H1 (cell line): ENCODE results near the gene MYO7B. TPM values are rescaled to one million over a fixed set of nuclear protein-coding genes. Genes with fewer than 3 reads are reported as not detected.
A peak's percentile ranks its signal among the peaks of the same experiment; 100 is the strongest.

ENCODE experiments used
- CTCF ChIA-PET: fragments of 300-600 bp; sonication (Branson Sonifier 250); formaldehyde crosslinking; loops from one replicate; lab custom pipeline; 2021; ENCODE audit not compliant: partially characterized antibody; lab: Charles Lee
- POLR2A ChIA-PET: fragments of 300-600 bp; sonication (Branson Sonifier 250); formaldehyde crosslinking; loops from one replicate; lab custom pipeline; 2021; ENCODE audit warnings: inconsistent platforms; ENCODE audit not compliant: partially characterized antibody; lab: Charles Lee
- DNase-seq, 2 experiments: peaks; one replicate each; pipeline versions ENCODE4 v3.0.0 to v3.0.0-alpha.2; 2010 to 2022; ENCODE audit warnings: low spot score in 2 of 2, low read depth in 1 of 2, mixed read lengths in 1 of 2
- FAIRE-seq: peaks from 2 replicates; lab custom pipeline; 2011; peaks lifted over from hg19 to GRCh38; lab: Jason Lieb, UNC
- H2AFZ ChIP-seq: 2 replicates; pipeline ENCODE4 v1.8.1; 2012; ENCODE audit warnings: low read length, inconsistent platforms
- H2AK5ac ChIP-seq: 2 replicates; pipeline ENCODE4 v1.6.1; 2013; ENCODE audit warnings: low read depth, low read length
- H2BK120ac ChIP-seq: replicated peaks from 2 replicates; pipeline ENCODE3; 2013; ENCODE audit warnings: low read depth, low read length, inconsistent platforms
- H2BK12ac ChIP-seq: 2 replicates; pipeline ENCODE4 v1.6.1; 2013; ENCODE audit warnings: low read depth, low read length
- H2BK15ac ChIP-seq: 2 replicates; pipeline ENCODE4 v1.6.1; 2013; ENCODE audit warnings: low read length
- H2BK20ac ChIP-seq: 2 replicates; pipeline ENCODE4 v1.6.1; 2013; ENCODE audit warnings: low read length
- H2BK5ac ChIP-seq: 2 replicates; pipeline ENCODE4 v1.6.1; 2013; ENCODE audit warnings: low read depth, low read length
- H3K14ac ChIP-seq: 2 replicates; pipeline ENCODE4 v1.6.1; 2013; ENCODE audit warnings: inconsistent platforms; ENCODE audit not compliant: insufficient read length
- H3K18ac ChIP-seq: 2 replicates; pipeline ENCODE4 v1.6.1; 2013; ENCODE audit warnings: low read length; ENCODE audit errors: extremely low read depth
- H3K23ac ChIP-seq: 2 replicates; pipeline ENCODE4 v1.6.1; 2013; ENCODE audit warnings: inconsistent platforms; ENCODE audit not compliant: insufficient read length
- H3K23me2 ChIP-seq: 2 replicates; pipeline ENCODE4 v1.6.1; 2013; ENCODE audit warnings: low read depth, low read length
- H3K27ac ChIP-seq: 2 replicates; pipeline ENCODE4 v1.6.1; 2011; ENCODE audit warnings: low read depth, low read length, inconsistent platforms
- H3K27me3 ChIP-seq, 4 experiments: replicated peaks in 1 of 4; 1 replicate in 1 of 4; 2 replicates in 3 of 4; pipeline versions ENCODE4 v1.6.1 to v1.8.1; 2011 to 2013; ENCODE audit warnings: low read length in 3 of 4, mild to moderate bottlenecking in 3 of 4, inconsistent platforms in 2 of 4, mixed read lengths in 2 of 4, moderate library complexity in 1 of 4; ENCODE audit not compliant: control insufficient read depth in 3 of 4, insufficient read depth in 3 of 4; ENCODE audit errors: extremely low read depth in 1 of 4
- H3K36me3 ChIP-seq, 4 experiments: 2 replicates each; pipeline versions ENCODE4 v1.6.1 to v1.8.1; 2011 to 2013; ENCODE audit warnings: mild to moderate bottlenecking in 4 of 4, low read length in 3 of 4, moderate library complexity in 2 of 4, control low read depth in 1 of 4, inconsistent platforms in 1 of 4; ENCODE audit not compliant: insufficient read depth in 4 of 4, control insufficient read depth in 2 of 4
- H3K4ac ChIP-seq: replicated peaks from 2 replicates; pipeline ENCODE3; 2013; ENCODE audit warnings: low read length, low read depth, mixed read lengths, inconsistent platforms; ENCODE audit not compliant: insufficient read length
- H3K4me1 ChIP-seq, 4 experiments: replicated peaks in 1 of 4; 1 replicate in 1 of 4; 2 replicates in 3 of 4; pipeline versions ENCODE4 v1.6.1 to v1.8.1; 2011 to 2013; ENCODE audit warnings: low read length in 3 of 4, inconsistent platforms in 2 of 4, mixed read lengths in 1 of 4; ENCODE audit not compliant: insufficient read depth in 4 of 4, control insufficient read depth in 3 of 4
- H3K4me2 ChIP-seq, 2 experiments: 2 replicates each; pipeline versions ENCODE4 v1.6.1 to v1.8.1; 2011 to 2013; ENCODE audit warnings: low read depth in 2 of 2, low read length in 2 of 2, control low read depth in 1 of 2, inconsistent platforms in 1 of 2, mild to moderate bottlenecking in 1 of 2; ENCODE audit not compliant: insufficient read depth in 1 of 2
- H3K4me3 ChIP-seq, 4 experiments: fragments of 200-600, 300-600 bp in 1 of 4; sonication (generic), shearing (Covaris generic), sonication (Bioruptor Twin) in 1 of 4; 2 replicates each; pipeline versions ENCODE4 v1.5.1 to v1.8.1; 2011 to 2016; ENCODE audit warnings: low read length in 4 of 4, low read depth in 3 of 4, control low read depth in 2 of 4, inconsistent platforms in 2 of 4, mild to moderate bottlenecking in 2 of 4, mixed read lengths in 1 of 4, moderate library complexity in 1 of 4; ENCODE audit not compliant: insufficient read depth in 2 of 4; ENCODE audit errors: extremely low read depth in 1 of 4
- H3K56ac ChIP-seq: replicated peaks from 2 replicates; pipeline ENCODE3; 2013; ENCODE audit warnings: low read depth, mild to moderate bottlenecking, mixed read lengths, low read length, inconsistent platforms; ENCODE audit not compliant: insufficient read length
- H3K79me1 ChIP-seq: 2 replicates; pipeline ENCODE4 v1.6.1; 2013; ENCODE audit warnings: low read depth, low read length, control low read depth
- H3K79me2 ChIP-seq, 2 experiments: 2 replicates each; pipeline versions ENCODE4 v1.6.1 to v1.8.1; 2012 to 2013; ENCODE audit warnings: low read length in 2 of 2, mild to moderate bottlenecking in 2 of 2, inconsistent platforms in 1 of 2; ENCODE audit not compliant: insufficient read depth in 2 of 2, control insufficient read depth in 1 of 2
- H3K9ac ChIP-seq, 4 experiments: replicated peaks in 1 of 4; 1 replicate in 1 of 4; 2 replicates in 3 of 4; pipeline versions ENCODE4 v1.6.1 to v1.8.1; 2011 to 2013; ENCODE audit warnings: low read depth in 3 of 4, low read length in 3 of 4, control low read depth in 2 of 4, mild to moderate bottlenecking in 2 of 4, moderate library complexity in 2 of 4, inconsistent platforms in 1 of 4; ENCODE audit errors: extremely low read depth in 1 of 4
- H3K9me3 ChIP-seq, 2 experiments: 2 replicates each; pipeline versions ENCODE4 v1.6.1 to v1.8.1; 2012 to 2013; ENCODE audit warnings: mild to moderate bottlenecking in 2 of 2, moderate library complexity in 2 of 2, control low read depth in 1 of 2, inconsistent platforms in 1 of 2, low read depth in 1 of 2, low read length in 1 of 2, mixed read lengths in 1 of 2; ENCODE audit not compliant: insufficient read depth in 2 of 2
- H4K20me1 ChIP-seq, 2 experiments: replicated peaks in 1 of 2; 2 replicates each; pipeline versions ENCODE3 to v1.8.1; 2011 to 2013; ENCODE audit warnings: inconsistent platforms in 2 of 2, low read length in 2 of 2, mild to moderate bottlenecking in 1 of 2; ENCODE audit not compliant: insufficient read depth in 2 of 2, control insufficient read depth in 1 of 2
- H4K5ac ChIP-seq: 2 replicates; pipeline ENCODE4 v1.6.1; 2013; ENCODE audit warnings: low read length, low read depth, mixed read lengths, inconsistent platforms; ENCODE audit not compliant: insufficient read length
- H4K8ac ChIP-seq: 2 replicates; pipeline ENCODE4 v1.8.0; 2013; ENCODE audit warnings: mild to moderate bottlenecking, moderate library complexity, low read length, inconsistent platforms; ENCODE audit not compliant: insufficient read depth; ENCODE audit errors: extremely low read depth
- H4K91ac ChIP-seq: replicated peaks from 2 replicates; pipeline ENCODE3; 2013; ENCODE audit warnings: low read length, mixed read lengths, inconsistent platforms; ENCODE audit not compliant: insufficient read length
- ATF3 ChIP-seq: IDR thresholded peaks from 2 replicates; pipeline ENCODE4 v1.6.1; 2011; ENCODE audit warnings: low read depth, mild to moderate bottlenecking, low read length; ENCODE audit not compliant: insufficient read depth
- CBX5 ChIP-seq: fragments of 300-800, 300-1000 bp; sonication (generic); IDR thresholded peaks from 2 replicates; pipeline ENCODE4 v1.7.1; 2016; ENCODE audit warnings: antibody characterized with exemption, low read length, low read depth
- CEBPB ChIP-seq: IDR thresholded peaks from 2 replicates; pipeline ENCODE4 v1.6.1; 2012; ENCODE audit warnings: low read depth, low read length
- CTBP2 ChIP-seq: IDR thresholded peaks from 2 replicates; pipeline ENCODE4 v1.7.0; 2011; ENCODE audit warnings: borderline replicate concordance, mild to moderate bottlenecking, moderate library complexity, mixed read lengths, low read length; ENCODE audit not compliant: insufficient read depth, insufficient read length
- GTF2F1 ChIP-seq: IDR thresholded peaks from 2 replicates; pipeline ENCODE4 v1.6.1; 2012; ENCODE audit warnings: low read depth, low read length, improper control_type of control experiment, borderline replicate concordance
- JUN ChIP-seq: IDR thresholded peaks from 2 replicates; pipeline ENCODE4 v1.6.1; 2011; ENCODE audit warnings: low read depth, mild to moderate bottlenecking, improper control_type of control experiment, low read length
- KDM5A ChIP-seq: fragments of 200-600 bp; IDR thresholded peaks from 2 replicates; pipeline ENCODE4 v1.7.1; 2012; ENCODE audit warnings: mild to moderate bottlenecking, low read length, inconsistent platforms, mixed read lengths
- SAP30 ChIP-seq: fragments of 300-600 bp; sonication (generic); IDR thresholded peaks from 2 replicates; pipeline ENCODE4 v1.7.1; 2012; ENCODE audit warnings: low read length, moderate library complexity, mild to moderate bottlenecking, inconsistent platforms; ENCODE audit not compliant: insufficient read depth, insufficient replicate concordance
- SP2 ChIP-seq: IDR thresholded peaks from 2 replicates; pipeline ENCODE4 v1.6.1; 2012; ENCODE audit warnings: mild to moderate bottlenecking, low read length, inconsistent platforms
- TAF1 ChIP-seq: IDR thresholded peaks from 2 replicates; pipeline ENCODE4 v1.6.1; 2011; ENCODE audit warnings: mild to moderate bottlenecking, low read depth, low read length
- TEAD4 ChIP-seq: IDR thresholded peaks from 2 replicates; pipeline ENCODE4 v1.6.1; 2012; ENCODE audit warnings: low read depth, low read length, inconsistent platforms, mixed read lengths
- YY1 ChIP-seq: IDR thresholded peaks from 2 replicates; pipeline ENCODE4 v1.6.1; 2011; ENCODE audit warnings: low read depth, mild to moderate bottlenecking, low read length
- WGBS, 2 experiments: shearing (Covaris generic) in 1 of 2; methylation state at CpG; one replicate each; pipeline versions ENCODE4 v1.1.6 to v1.1.7; 2013 to 2015; ENCODE audit warnings: low lambda C conversion rate in 2 of 2, mixed read lengths in 2 of 2, inconsistent platforms in 1 of 2, low coverage in 1 of 2, missing lambda C conversion rate in 1 of 2; ENCODE audit not compliant: insufficient replicate concordance in 2 of 2, insufficient coverage in 1 of 2, insufficient read length in 1 of 2; ENCODE audit errors: extremely low coverage in 1 of 2, missing lambda C conversion rate in 1 of 2; 5-methylcytosine and 5-hydroxymethylcytosine counted together
- polyA plus RNA-seq, 7 experiments: library from polyadenylated mRNA; depleted of rRNA in 3 of 7; stranded (reverse) in 5 of 7; unstranded in 2 of 7; fragments of >200 nt in 5 of 7; fragments of 200-250 nt in 2 of 7; gene quantifications; 1 replicate in 5 of 7; 2 replicates in 1 of 7; 4 replicates in 1 of 7; pipeline versions ENCODE4 v1.2.1 to v1.2.3, GENCODE V29; 2011 to 2013; ENCODE audit warnings: missing spikeins in 2 of 7, mixed read lengths in 2 of 7
- total RNA-seq: library from RNA; stranded (reverse); fragmentation: NEBNext Ultra II Directional; extraction: Animal tissue kit (Norgen Biotek cat#: 25700); gene quantifications from 2 replicates; pipeline ENCODE4 v1.2.1, GENCODE V29; 2021

MYO7B gene
- total and polyA plus RNA-seq, 2 of the 8 experiments (the other 6 are each of a cell fraction or from before 2014, with no cell fraction given), result not detected

DNA sequence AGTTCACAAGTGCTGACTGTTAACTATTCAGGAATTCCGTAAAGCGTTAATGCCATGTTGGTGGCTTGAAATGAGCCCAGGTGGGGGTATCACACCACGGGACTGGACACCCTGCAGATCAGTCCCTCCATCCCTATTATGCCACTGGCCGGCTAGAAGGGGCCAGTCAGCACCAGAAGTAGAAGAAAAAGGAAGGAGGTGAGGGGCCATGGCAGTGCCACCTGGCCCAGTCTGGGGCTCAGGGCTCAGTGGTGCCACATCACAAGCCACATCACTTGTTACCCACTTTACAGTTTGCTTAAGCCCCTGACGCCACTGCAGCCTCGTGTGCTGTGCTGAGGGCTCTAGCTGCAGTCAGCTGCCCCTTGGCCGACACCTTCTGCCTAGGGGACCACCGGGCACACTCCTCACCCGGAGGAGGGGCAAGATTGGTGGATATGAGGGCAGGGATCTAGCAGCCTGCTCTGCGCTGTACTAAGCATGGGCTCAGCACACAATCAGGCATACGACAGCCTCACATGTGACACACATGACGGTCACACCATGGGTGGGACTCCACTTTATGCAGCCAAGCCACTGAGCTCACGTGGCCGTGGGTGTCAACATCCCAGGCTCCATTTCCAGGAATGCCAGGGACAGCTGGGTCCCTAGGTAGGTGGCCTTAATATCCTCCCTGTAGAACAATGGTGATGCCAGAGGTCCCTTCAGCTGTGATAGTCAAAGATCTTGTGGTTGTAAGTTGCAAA, 136.2 kb downstream of the MYO7B start:
- Histone ChIP-seq H2AFZ (no peak overlapping the region), H3K27ac (no peak overlapping the region), H2AK5ac (peak overlapping the region; percentile 90; the same call in 1 of the 2 replicates), H2BK15ac (no peak overlapping the region), H4K5ac (no peak overlapping the region), H2BK20ac (no peak overlapping the region), H3K4me3 (no peak overlapping the region), H3K27me3 (peaks cover 10 to 45% (median 28%) of the 10 kb centered on the region in 4 experiments), H3K23ac (no peak overlapping the region), H3K36me3 (no peaks in the 10 kb centered on the region), H3K23me2 (peaks cover 2% of the 10 kb centered on the region; the same call in 1 of the 2 replicates), H2BK120ac (no peak overlapping the region), H4K91ac (no peak overlapping the region), H3K14ac (no peak overlapping the region), H3K56ac (no peak overlapping the region), H3K9ac (no peak overlapping the region), H3K18ac (no peak overlapping the region), H3K79me1 (peaks cover 2% of the 10 kb centered on the region; the same call in 1 of the 2 replicates), H3K9me3 (no peaks in the 10 kb centered on the region), H2BK5ac (no peak overlapping the region), H3K4ac (no peak overlapping the region), H3K79me2 (no peaks in the 10 kb centered on the region), H2BK12ac (no peak overlapping the region), H3K4me1 (peaks cover 0 to 4% (median 0%) of the 10 kb centered on the region in 4 experiments; a peak in 3 of 7 replicates), H3K4me2 (no peak overlapping the region), H4K8ac (no peak overlapping the region), H4K20me1 (no peaks in the 10 kb centered on the region)
- CTCF ChIA-PET, result interaction anchor here (1.5 to 3.2 kb wide), 4 partner anchors 22 to 105 kb away, joined by 4 to 13 read pairs (median 7); no protein-coding TSS in a partner anchor
- peak in 1 of 2 experiments; percentile 37 for DNase-seq
- POLR2A ChIA-PET, result interaction anchor here (1.4 kb wide), 1 partner anchor 31 kb away, joined by 4 read pairs; no protein-coding TSS in a partner anchor
- WGBS, 2 experiments, result 92% methylated on average over 14 of the region's 14 CpGs; no CpG with 5 or more reads in 1 of the 2 experiments
- FAIRE-seq, result no peak
- no peak for TF ChIP-seq TAF1
- TF ChIP-seq SP2, result no peak
- TF ChIP-seq SAP30, result no peak
- no peak for TF ChIP-seq CEBPB
- no peak for TF ChIP-seq GTF2F1
- no peak for TF ChIP-seq CBX5
- no peak for TF ChIP-seq ATF3
- no peak for TF ChIP-seq KDM5A
- no peak for TF ChIP-seq CTBP2
- no peak for TF ChIP-seq JUN
- no peak for TF ChIP-seq YY1
- TF ChIP-seq TEAD4, result no peak
